Frontal cortex (tissue), 4 donors: Measurements from ENCODE around the gene PPIL6. TPM values are rescaled to one million over a fixed set of nuclear protein-coding genes. Genes with fewer than 3 reads are reported as not detected.

Experiments
- DNase-seq, 2 donors: peaks; one replicate each; pipeline ENCODE4 v3.0.0; 2012; ENCODE audit warnings: low spot score in 2 of 2
- FAIRE-seq: peaks from 2 replicates; lab custom pipeline; 2012; peaks lifted over from hg19 to GRCh38; lab: Jason Lieb, UNC
- total RNA-seq: library from RNA; depleted of rRNA; stranded (reverse); fragments of >200 nt; gene quantifications from one replicate; pipeline ENCODE4 v1.2.3, GENCODE V29; 2014
- donor health status: control.
- donor health status: control.
- donor health status: control.

PPIL6 gene
- total RNA-seq = 37.9 TPM

- FAIRE-seq (no peak), DNase-seq (peak; percentile 93 to 96)
Observed at GRCh38 chr6:109440331-109441068, at the start of gene PPIL6, which contains the start of gene SMPD2. Gene PPIL6, minus strand, starts transcription at chr6:109440628. Its CDS starts 38 bp downstream, at chr6:109440590. Gene SMPD2, plus strand, starts transcription at chr6:109440724. Its CDS starts 398 bp downstream, at chr6:109441122.

- FAIRE-seq = no peak
- no peak for DNase-seq
Observed at GRCh38 chr6:109488001-109488400, 47.6 kb upstream of the PPIL6 start.

- no peak for FAIRE-seq
- no peak for DNase-seq
Observed at GRCh38 chr6:109486068-109486467, 45.6 kb upstream of the PPIL6 start.

GRCh38 chr6:109485266-109485935 is 45.0 kb upstream of the PPIL6 start:
- FAIRE-seq (no peak), DNase-seq (no peak)

GRCh38 chr6:109484122-109484521 is 43.7 kb upstream of the PPIL6 start:
- DNase-seq = no peak
- no peak for FAIRE-seq

- FAIRE-seq (no peak), DNase-seq (no peak)
Observed at GRCh38 chr6:109483735-109484057, 43.3 kb upstream of the PPIL6 start.

- DNase-seq (peak; percentile 91 to 96), FAIRE-seq (no peak)
Observed at GRCh38 chr6:109482905-109483734, 42.7 kb upstream of the PPIL6 start, which contains the start of gene ZBTB24. Gene ZBTB24, minus strand, starts transcription at chr6:109483219. Its CDS starts 1,193 bp downstream, at chr6:109482026.

- FAIRE-seq (no peak), DNase-seq (no peak)
Observed at GRCh38 chr6:109480993-109481480, 40.6 kb upstream of the PPIL6 start.

- FAIRE-seq (no peak), DNase-seq (no peak)
Observed at GRCh38 chr6:109478841-109479624, 38.6 kb upstream of the PPIL6 start.

GRCh38 chr6:109478222-109478805 is 37.9 kb upstream of the PPIL6 start:
- DNase-seq = no peak
- no peak for FAIRE-seq

- FAIRE-seq (no peak), DNase-seq (no peak)
Observed at GRCh38 chr6:109477725-109478124, 37.3 kb upstream of the PPIL6 start.

GRCh38 chr6:109477184-109477583 is 36.8 kb upstream of the PPIL6 start:
- DNase-seq = no peak
- no peak for FAIRE-seq

- no peak for DNase-seq
- no peak for FAIRE-seq
Observed at GRCh38 chr6:109475625-109476024, 35.2 kb upstream of the PPIL6 start.

- FAIRE-seq = no peak
- no peak for DNase-seq
Observed at GRCh38 chr6:109474995-109475394, 34.6 kb upstream of the PPIL6 start.

GRCh38 chr6:109473120-109473519 is 32.7 kb upstream of the PPIL6 start:
- FAIRE-seq = no peak
- DNase-seq = no peak

GRCh38 chr6:109472132-109472995 is 31.9 kb upstream of the PPIL6 start:
- DNase-seq (no peak), FAIRE-seq (no peak)

GRCh38 chr6:109471105-109471810 is 30.8 kb upstream of the PPIL6 start:
- FAIRE-seq (no peak), DNase-seq (no peak)
